Activated CD4-positive, alpha-beta T cell treated with anti-CD3 and anti-CD28 coated beads for 36 hours (primary cell): ENCODE measurements around the gene CRLF1. TPM values are rescaled to one million over a fixed set of nuclear protein-coding genes. Genes with fewer than 3 reads are reported as not detected.

Experiments
- ATAC-seq: fragments of 200-7000 bp; cut with Tn5 transposase; one replicate; pipeline ENCODE4 v1.10.0; 2021; ENCODE audit warnings: mild to moderate bottlenecking, moderate library complexity
- CTCF ChIA-PET: fragments of 350-600 bp; sonication (Branson Sonifier 250); formaldehyde crosslinking; loops from one replicate; lab custom pipeline; 2021; ENCODE audit warnings: antibody characterized with exemption; lab: Charles Lee
- POLR2A ChIA-PET: fragments of 350-600 bp; sonication (Branson Sonifier 250); formaldehyde crosslinking; loops from one replicate; lab custom pipeline; 2021; ENCODE audit warnings: antibody characterized with exemption, inconsistent platforms; lab: Charles Lee
- DNase-seq: peaks from one replicate; pipeline ENCODE4 v3.0.0-alpha.2; 2020
- H3K27ac Mint-ChIP-seq: one replicate; pipeline ENCODE4 v1.8.0; 2021; ENCODE audit warnings: mixed read lengths
- H3K27me3 Mint-ChIP-seq: one replicate; pipeline ENCODE4 v1.8.0; 2021; ENCODE audit warnings: mixed read lengths
- H3K36me3 Mint-ChIP-seq: one replicate; pipeline ENCODE4 v1.8.0; 2021; ENCODE audit warnings: low read depth, mixed read lengths
- H3K4me1 Mint-ChIP-seq: one replicate; pipeline ENCODE4 v1.8.0; 2021; ENCODE audit warnings: mixed read lengths
- H3K4me3 Mint-ChIP-seq: one replicate; pipeline ENCODE4 v1.8.0; 2021; ENCODE audit warnings: mild to moderate bottlenecking, moderate library complexity, mixed read lengths
- H3K9me3 Mint-ChIP-seq: one replicate; pipeline ENCODE4 v1.8.0; 2021; ENCODE audit warnings: low read depth, mixed read lengths
- intact Hi-C, 2 experiments: fragments of 100-400 bp; cut with DNase I in 1 of 2; cut with micrococcal nuclease in 1 of 2; formaldehyde crosslinking; loops; one replicate each; pipeline versions ENCODE4 v1.14.2 to v1.15.1; 2022 to 2024; cut with DNase I, micrococcal nuclease
- total RNA-seq, 2 experiments: library from RNA; stranded (reverse); gene quantifications; one replicate each; pipeline ENCODE4 v1.2.3, GENCODE V29; 2021

CRLF1 gene
- total RNA-seq, 2 experiments from 2014 or later, result not detected

- Mint-ChIP-seq H3K36me3 (no peaks in the 10 kb centered on the region), H3K4me3 (no peak overlapping the region), H3K9me3 (no peaks in the 10 kb centered on the region), H3K27me3 (no peaks in the 10 kb centered on the region), H3K27ac (no peak overlapping the region), H3K4me1 (peaks cover 24% of the 10 kb centered on the region)
- ATAC-seq (no peak), DNase-seq (no peak)
- ChIA-PET POLR2A (no interaction called here), CTCF (interaction anchor here (0.7 kb wide), 1 partner anchor 406 kb away, joined by 3 read pairs; no protein-coding TSS in a partner anchor)
- intact Hi-C loops, result loop anchor here in 1 of 2 experiments (5.0 kb wide), 1 partner anchor 773 kb away; the partner anchor contains the start of gene GATAD2A
Observed at GRCh38 chr19:18634612-18635297, 28.2 kb upstream of the CRLF1 start.

- ChIA-PET POLR2A (no interaction called here), CTCF (no interaction called here)
- H3K27me3 Mint-ChIP-seq, result no peaks in the 10 kb centered on the region
- H3K4me3 Mint-ChIP-seq, result no peak overlapping the region
- DNase-seq (no peak), ATAC-seq (no peak)
- intact Hi-C loops, result no loop called here
- no peaks in the 10 kb centered on the region for H3K9me3 Mint-ChIP-seq
- H3K27ac Mint-ChIP-seq, result no peak overlapping the region
- H3K36me3 Mint-ChIP-seq, result no peaks in the 10 kb centered on the region
- H3K4me1 Mint-ChIP-seq, result peaks cover 19% of the 10 kb centered on the region
Observed at GRCh38 chr19:18633321-18633720, 26.7 kb upstream of the CRLF1 start.

- Mint-ChIP-seq H3K9me3 (no peaks in the 10 kb centered on the region), H3K4me3 (no peak overlapping the region), H3K27me3 (no peaks in the 10 kb centered on the region), H3K36me3 (no peaks in the 10 kb centered on the region), H3K4me1 (no peaks in the 10 kb centered on the region), H3K27ac (no peak overlapping the region)
- no peak for DNase-seq
- POLR2A ChIA-PET, result no interaction called here
- CTCF ChIA-PET, result interaction anchor here (0.7 to 1.1 kb wide), 2 partner anchors 72 to 408 kb away, joined by 3 read pairs; partner anchors contain the start of gene KXD1
- no peak for ATAC-seq
- intact Hi-C loops, result no loop called here
Observed at GRCh38 chr19:18629166-18630088, 22.8 kb upstream of the CRLF1 start.

DNA sequence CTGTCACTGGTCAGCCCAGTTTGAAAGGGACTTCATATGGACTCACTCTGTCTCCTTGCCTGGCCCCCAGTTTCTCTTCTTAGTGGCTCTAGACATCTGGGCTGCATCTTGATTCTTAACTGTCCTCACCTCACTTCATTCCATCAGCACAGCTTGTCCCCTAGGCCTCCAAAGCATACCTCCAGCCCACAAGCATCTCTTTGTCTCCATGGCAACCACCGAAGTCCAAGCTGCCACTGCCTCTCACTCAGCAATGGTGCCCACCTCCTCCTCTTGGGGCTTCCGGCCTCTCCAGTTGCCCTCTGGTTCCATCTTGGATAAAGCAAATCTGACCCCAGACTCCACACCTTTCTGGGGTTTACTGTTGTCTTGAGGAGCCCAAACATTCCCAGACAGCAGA lies 20.3 kb upstream of the CRLF1 start:
- Mint-ChIP-seq H3K4me3 (no peak overlapping the region), H3K36me3 (no peaks in the 10 kb centered on the region), H3K4me1 (no peaks in the 10 kb centered on the region), H3K27ac (no peak overlapping the region), H3K9me3 (no peaks in the 10 kb centered on the region), H3K27me3 (no peaks in the 10 kb centered on the region)
- ATAC-seq (no peak), DNase-seq (no peak)
- CTCF ChIA-PET, result no interaction called here
- intact Hi-C loops, result no loop called here
- POLR2A ChIA-PET, result no interaction called here

- CTCF ChIA-PET, result interaction anchor here (0.7 to 1.5 kb wide), 2 partner anchors 33 to 498 kb away, joined by 3 read pairs; no protein-coding TSS in a partner anchor
- no peak for ATAC-seq
- intact Hi-C loops, result no loop called here
- Mint-ChIP-seq H3K9me3 (no peaks in the 10 kb centered on the region), H3K36me3 (no peaks in the 10 kb centered on the region), H3K27me3 (peaks cover 11% of the 10 kb centered on the region), H3K4me1 (no peaks in the 10 kb centered on the region), H3K4me3 (no peak overlapping the region), H3K27ac (no peak overlapping the region)
- POLR2A ChIA-PET, result no interaction called here
- no peak for DNase-seq
Observed at GRCh38 chr19:18620902-18621301, 14.3 kb upstream of the CRLF1 start.

DNA sequence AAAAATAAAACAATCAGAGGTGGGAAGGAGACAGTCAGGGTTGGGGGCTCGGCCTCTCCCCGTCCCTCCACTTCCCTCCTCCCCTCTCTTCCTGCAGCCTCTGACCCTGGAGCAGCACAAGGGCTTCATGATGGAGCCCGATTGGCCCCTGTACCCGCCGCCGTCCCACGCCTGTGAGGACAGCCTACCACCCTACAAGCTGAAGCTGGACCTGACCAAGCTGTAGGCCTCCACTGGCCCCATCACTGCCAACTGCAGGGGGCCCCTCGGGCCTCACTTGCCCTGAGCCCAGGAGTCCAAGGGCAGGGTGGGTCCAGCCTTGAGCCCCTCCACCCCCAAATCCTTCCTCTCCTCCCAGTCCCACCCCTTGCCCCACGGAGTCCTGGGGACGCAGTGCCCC lies 13.7 kb upstream of the CRLF1 start:
- ChIA-PET POLR2A (interaction anchor here (0.7 kb wide), 1 partner anchor 100 kb away, joined by 6 read pairs; no protein-coding TSS in a partner anchor), CTCF (interaction anchor here (1.5 kb wide), 1 partner anchor 33 kb away, joined by 3 read pairs; no protein-coding TSS in a partner anchor)
- intact Hi-C loops, result no loop called here
- Mint-ChIP-seq H3K9me3 (no peaks in the 10 kb centered on the region), H3K36me3 (no peaks in the 10 kb centered on the region), H3K4me1 (no peaks in the 10 kb centered on the region), H3K27me3 (peaks cover 12% of the 10 kb centered on the region), H3K27ac (no peak overlapping the region), H3K4me3 (no peak overlapping the region)
- DNase-seq (no peak), ATAC-seq (no peak)

DNA sequence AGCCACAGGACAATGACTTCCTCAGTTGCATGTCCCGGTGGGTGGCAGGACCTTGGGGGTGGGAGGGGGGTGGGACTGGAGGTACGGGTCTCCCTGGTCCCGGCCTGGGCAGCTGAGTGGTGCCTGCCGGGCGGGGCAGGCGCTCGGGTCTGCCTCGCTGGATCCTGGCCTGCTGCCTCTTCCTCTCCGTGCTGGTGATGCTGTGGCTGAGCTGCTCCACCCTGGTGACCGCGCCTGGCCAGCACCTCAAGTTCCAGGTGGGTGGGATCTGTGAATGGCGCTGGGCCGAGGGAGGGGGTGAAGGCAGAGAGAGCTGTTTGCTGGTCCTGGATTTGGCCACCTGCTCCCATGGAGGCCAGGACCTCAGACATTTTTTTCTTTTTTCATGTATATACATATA lies 11.6 kb upstream of the CRLF1 start:
- no peak for ATAC-seq

GRCh38 chr19:18617562-18617961 lies 11.0 kb upstream of the CRLF1 start:
- no peak overlapping the region for H3K27ac Mint-ChIP-seq

More for the DNA sequence above, 11.6 kb upstream of the CRLF1 start:
- Mint-ChIP-seq H3K27ac (no peak overlapping the region), H3K4me3 (no peak overlapping the region), H3K9me3 (no peaks in the 10 kb centered on the region), H3K27me3 (peaks cover 29% of the 10 kb centered on the region), H3K4me1 (peaks cover 3% of the 10 kb centered on the region), H3K36me3 (no peaks in the 10 kb centered on the region)
- CTCF ChIA-PET, result no interaction called here
- POLR2A ChIA-PET, result no interaction called here
- DNase-seq, result no peak
- intact Hi-C loops, result no loop called here

DNA sequence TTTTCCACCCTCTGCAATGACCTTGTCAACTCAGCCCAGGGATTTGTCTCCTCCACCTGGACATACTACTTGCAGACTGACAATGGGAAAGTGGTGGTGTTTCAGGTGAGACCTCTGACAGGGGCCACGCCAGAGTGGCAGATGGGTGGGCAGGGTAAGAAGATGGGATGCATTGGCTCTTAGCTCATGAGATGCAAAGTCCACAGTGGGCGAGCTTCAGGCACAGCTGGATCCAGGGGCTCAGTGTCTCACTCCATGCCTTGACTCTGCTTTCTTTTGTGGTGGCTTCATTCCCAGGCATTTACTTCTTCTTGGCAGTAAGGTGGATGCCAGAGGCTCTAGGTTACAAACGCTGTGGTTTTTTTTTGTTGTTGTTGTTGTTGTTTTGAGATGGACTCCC lies 9.4 kb upstream of the CRLF1 start:
- H3K27me3 Mint-ChIP-seq, result peaks cover 41% of the 10 kb centered on the region
- CTCF ChIA-PET, result no interaction called here
- no peaks in the 10 kb centered on the region for H3K9me3 Mint-ChIP-seq
- DNase-seq, result no peak
- intact Hi-C loops, result no loop called here
- no peak overlapping the region for H3K27ac Mint-ChIP-seq
- no peak for ATAC-seq
- no peak overlapping the region for H3K4me3 Mint-ChIP-seq
- POLR2A ChIA-PET, result interaction anchor here (0.6 kb wide), 1 partner anchor 529 kb away, joined by 3 read pairs; the partner anchor contains the start of gene IL12RB1
- no peaks in the 10 kb centered on the region for H3K36me3 Mint-ChIP-seq
- H3K4me1 Mint-ChIP-seq, result peaks cover 13% of the 10 kb centered on the region

More at GRCh38 chr19:18617562-18617961, 11.0 kb upstream of the CRLF1 start:
- ChIA-PET CTCF (no interaction called here), POLR2A (no interaction called here)
- peaks cover 31% of the 10 kb centered on the region for H3K27me3 Mint-ChIP-seq
- intact Hi-C loops, result no loop called here
- no peak for DNase-seq
- H3K9me3 Mint-ChIP-seq, result no peaks in the 10 kb centered on the region
- no peaks in the 10 kb centered on the region for H3K36me3 Mint-ChIP-seq
- H3K4me1 Mint-ChIP-seq, result peaks cover 3% of the 10 kb centered on the region
- no peak for ATAC-seq
- H3K4me3 Mint-ChIP-seq, result no peak overlapping the region

GRCh38 chr19:18613589-18614234 lies 7.1 kb upstream of the CRLF1 start:
- CTCF ChIA-PET, result no interaction called here
- Mint-ChIP-seq H3K27ac (no peak overlapping the region), H3K4me3 (peak overlapping the region; percentile 27), H3K4me1 (peaks cover 15% of the 10 kb centered on the region), H3K36me3 (no peaks in the 10 kb centered on the region), H3K27me3 (peaks cover 59% of the 10 kb centered on the region), H3K9me3 (no peaks in the 10 kb centered on the region)
- DNase-seq, result no peak
- POLR2A ChIA-PET, result no interaction called here
- intact Hi-C loops, result loop anchor here in 1 of 2 experiments (1.0 kb wide), 1 partner anchor 177 kb away; no protein-coding TSS in a partner anchor
- no peak for ATAC-seq
